ENCODE results near the gene PSME3IP1. TPM values are rescaled to one million over a fixed set of nuclear protein-coding genes. Genes with fewer than 3 reads are reported as not detected.

PSME3IP1 gene
- total and polyA plus RNA-seq, 2 of the 4 experiments (the other 2 are of a cell fraction) = 50.2 to 75.2 TPM

DNA sequence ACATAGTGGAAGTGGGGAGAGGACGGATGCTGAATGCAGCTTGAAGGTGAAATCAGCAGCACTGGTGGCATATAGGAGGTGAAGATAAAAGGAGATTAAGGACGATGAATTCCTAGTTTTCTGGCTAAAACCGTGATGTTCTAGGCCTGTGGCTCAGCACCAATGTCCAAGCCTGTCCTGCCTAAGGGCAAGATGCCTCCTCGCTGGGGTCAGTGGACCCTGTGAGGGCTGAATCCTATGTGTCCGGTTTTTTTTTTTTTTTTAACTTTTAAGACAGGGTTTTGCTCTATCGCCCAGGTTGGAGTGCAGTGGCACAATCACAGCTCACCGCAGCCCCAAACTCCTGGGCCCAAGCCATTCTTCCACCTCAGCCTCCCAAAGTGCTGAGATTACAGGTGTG is 80.7 kb downstream of the PSME3IP1 start:
- BruUV-seq (replicated peaks) = no TSS peak
- Histone ChIP-seq H2AFZ (replicated peaks; ENCODE audit: low read length, poor library complexity) (no peak overlapping the region), H3K36me3 (ENCODE audit: control insufficient read depth, insufficient read depth, low read length) (no peaks in the 10 kb centered on the region), H2AK5ac (ENCODE audit: low read depth, low read length) (0 out of 2 replicates have a peak overlapping the region, but pooled peaks have one; percentile 12), H3K9me3 (ENCODE audit: control insufficient read depth, insufficient read depth, low read length) (no peaks in the 10 kb centered on the region), H3K18ac (ENCODE audit: low read depth, low read length) (no peak overlapping the region), H2AK9ac (replicated peaks; ENCODE audit: low read depth, low read length, poor library complexity) (no peak overlapping the region), H3K9me1 (ENCODE audit: insufficient read depth, low read length) (peaks cover 9% of the 10 kb centered on the region; the same call in 1 of the 2 replicates), H3K4ac (ENCODE audit: low read depth, low read length) (no peak overlapping the region), H4K5ac (ENCODE audit: low read depth, low read length) (no peak overlapping the region), H3K14ac (replicated peaks; ENCODE audit: low read depth, low read length) (no peak overlapping the region), H3K79me1 (ENCODE audit: low read depth in 1 of 2, low read length in 2 of 2) (peaks cover 3 to 39% of the 10 kb centered on the region in 2 experiments; a peak in 2 of 4 replicates), H3K27me3 (ENCODE audit: control insufficient read depth, insufficient read depth, low read length) (no peaks in the 10 kb centered on the region), H3K56ac (ENCODE audit: extremely low read depth, insufficient read depth, low read length) (no peak overlapping the region), H2BK5ac (ENCODE audit: low read depth, low read length, poor library complexity, severe bottlenecking) (no peak overlapping the region), H3K23ac (ENCODE audit: low read depth, low read length) (no peak overlapping the region), H3K9ac (ENCODE audit: low read depth, low read length) (no peak overlapping the region), H4K91ac (ENCODE audit: insufficient read depth, low read depth, low read length) (no peak overlapping the region), H2BK120ac (ENCODE audit: low read depth, low read length) (no peak overlapping the region), H3K4me3 (ENCODE audit: insufficient read depth, low read depth, low read length) (no peak overlapping the region), H4K8ac (ENCODE audit: low read depth in 2 of 2, low read length in 2 of 2) (no peak overlapping the region), H3K4me1 (ENCODE audit: control insufficient read depth, insufficient read depth, low read length) (no peaks in the 10 kb centered on the region), H2BK15ac (ENCODE audit: low read depth, low read length) (no peak overlapping the region), H3K27ac (ENCODE audit: insufficient read depth, low read length) (no peak overlapping the region), H4K20me1 (ENCODE audit: insufficient read depth, low read length) (peaks cover 18% of the 10 kb centered on the region), H3K4me2 (ENCODE audit: low read depth, low read length) (no peak overlapping the region), H2BK20ac (ENCODE audit: low read depth, low read length) (no peak overlapping the region)
- ChIA-PET POLR2A (ENCODE audit: unreplicated experiment) (no interaction called here), CTCF (no interaction called here)
- intact Hi-C loops (cut with micrococcal nuclease) = no loop called here
- ATAC-seq (ENCODE audit: low read depth) = no peak
- dilution Hi-C loops (cut with HindIII; ENCODE audit: low sequenced_read_pairs, unreplicated experiment) = no loop called here
- TF ChIP-seq SMC3 (IDR thresholded peaks at IDR 0.05; ENCODE audit: low read depth, low read length) (no peak), POLR2A (IDR thresholded peaks at IDR 0.05; ENCODE audit: low read depth, low read length) (no peak), CHD1 (IDR thresholded peaks at IDR 0.05; ENCODE audit: low read depth, low read length) (no peak), RFX5 (IDR thresholded peaks at IDR 0.05; ENCODE audit: low read depth, low read length) (no peak), MAZ (IDR thresholded peaks at IDR 0.05; ENCODE audit: borderline replicate concordance, low read depth, low read length) (no peak), MXI1 (IDR thresholded peaks at IDR 0.05; ENCODE audit: borderline replicate concordance, low read depth, low read length) (no peak), CEBPB (IDR thresholded peaks at IDR 0.05; ENCODE audit: low read depth, low read length) (no peak), FOS (IDR thresholded peaks at IDR 0.05; ENCODE audit: low read depth, low read length) (no peak), NFE2L2 (IDR thresholded peaks at IDR 0.05; ENCODE audit: low read depth, low read length) (no peak), RAD21 (IDR thresholded peaks at IDR 0.05; ENCODE audit: low read length) (no peak), MAFK (IDR thresholded peaks at IDR 0.05; ENCODE audit: low read depth, low read length) (no peak), RCOR1 (IDR thresholded peaks at IDR 0.05; ENCODE audit: insufficient replicate concordance, low read length) (no peak), BHLHE40 (IDR thresholded peaks at IDR 0.05; ENCODE audit: low read depth, low read length) (no peak)
- TF ChIP-seq, protein P1, sequence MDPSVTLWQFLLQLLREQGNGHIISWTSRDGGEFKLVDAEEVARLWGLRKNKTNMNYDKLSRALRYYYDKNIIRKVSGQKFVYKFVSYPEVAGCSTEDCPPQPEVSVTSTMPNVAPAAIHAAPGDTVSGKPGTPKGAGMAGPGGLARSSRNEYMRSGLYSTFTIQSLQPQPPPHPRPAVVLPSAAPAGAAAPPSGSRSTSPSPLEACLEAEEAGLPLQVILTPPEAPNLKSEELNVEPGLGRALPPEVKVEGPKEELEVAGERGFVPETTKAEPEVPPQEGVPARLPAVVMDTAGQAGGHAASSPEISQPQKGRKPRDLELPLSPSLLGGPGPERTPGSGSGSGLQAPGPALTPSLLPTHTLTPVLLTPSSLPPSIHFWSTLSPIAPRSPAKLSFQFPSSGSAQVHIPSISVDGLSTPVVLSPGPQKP (IDR thresholded peaks at IDR 0.05; ENCODE audit: borderline replicate concordance, low read depth, low read length) = no peak
- TF ChIP-seq, protein P2, sequence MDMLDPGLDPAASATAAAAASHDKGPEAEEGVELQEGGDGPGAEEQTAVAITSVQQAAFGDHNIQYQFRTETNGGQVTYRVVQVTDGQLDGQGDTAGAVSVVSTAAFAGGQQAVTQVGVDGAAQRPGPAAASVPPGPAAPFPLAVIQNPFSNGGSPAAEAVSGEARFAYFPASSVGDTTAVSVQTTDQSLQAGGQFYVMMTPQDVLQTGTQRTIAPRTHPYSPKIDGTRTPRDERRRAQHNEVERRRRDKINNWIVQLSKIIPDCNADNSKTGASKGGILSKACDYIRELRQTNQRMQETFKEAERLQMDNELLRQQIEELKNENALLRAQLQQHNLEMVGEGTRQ (IDR thresholded peaks at IDR 0.05; ENCODE audit: low read depth, low read length) = no peak
- TF ChIP-seq, protein P3, sequence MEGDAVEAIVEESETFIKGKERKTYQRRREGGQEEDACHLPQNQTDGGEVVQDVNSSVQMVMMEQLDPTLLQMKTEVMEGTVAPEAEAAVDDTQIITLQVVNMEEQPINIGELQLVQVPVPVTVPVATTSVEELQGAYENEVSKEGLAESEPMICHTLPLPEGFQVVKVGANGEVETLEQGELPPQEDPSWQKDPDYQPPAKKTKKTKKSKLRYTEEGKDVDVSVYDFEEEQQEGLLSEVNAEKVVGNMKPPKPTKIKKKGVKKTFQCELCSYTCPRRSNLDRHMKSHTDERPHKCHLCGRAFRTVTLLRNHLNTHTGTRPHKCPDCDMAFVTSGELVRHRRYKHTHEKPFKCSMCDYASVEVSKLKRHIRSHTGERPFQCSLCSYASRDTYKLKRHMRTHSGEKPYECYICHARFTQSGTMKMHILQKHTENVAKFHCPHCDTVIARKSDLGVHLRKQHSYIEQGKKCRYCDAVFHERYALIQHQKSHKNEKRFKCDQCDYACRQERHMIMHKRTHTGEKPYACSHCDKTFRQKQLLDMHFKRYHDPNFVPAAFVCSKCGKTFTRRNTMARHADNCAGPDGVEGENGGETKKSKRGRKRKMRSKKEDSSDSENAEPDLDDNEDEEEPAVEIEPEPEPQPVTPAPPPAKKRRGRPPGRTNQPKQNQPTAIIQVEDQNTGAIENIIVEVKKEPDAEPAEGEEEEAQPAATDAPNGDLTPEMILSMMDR (conservative IDR thresholded peaks at IDR 0.05; ENCODE audit: low read depth, low read length) = no peak
- in situ Hi-C loops (cut with MboI; ENCODE audit: low sequenced_read_pairs) = no loop called here
- 76% methylated on average over 2 of the region's 7 CpGs; no CpG with 5 or more reads in 1 of the 2 experiments for WGBS, 2 experiments (ENCODE audit: extremely low coverage in 2 of 2, insufficient read length in 1 of 2)
- DNase-seq = no peak
